GM19035 (cell line): ENCODE data around the gene EYS.

Experiments used
- ATAC-seq: cut with Tn5 transposase; IDR thresholded peaks from one replicate; pipeline ENCODE4 v1.9.1; 2021; ENCODE audit not compliant: unreplicated experiment

Gene EYS

DNA sequence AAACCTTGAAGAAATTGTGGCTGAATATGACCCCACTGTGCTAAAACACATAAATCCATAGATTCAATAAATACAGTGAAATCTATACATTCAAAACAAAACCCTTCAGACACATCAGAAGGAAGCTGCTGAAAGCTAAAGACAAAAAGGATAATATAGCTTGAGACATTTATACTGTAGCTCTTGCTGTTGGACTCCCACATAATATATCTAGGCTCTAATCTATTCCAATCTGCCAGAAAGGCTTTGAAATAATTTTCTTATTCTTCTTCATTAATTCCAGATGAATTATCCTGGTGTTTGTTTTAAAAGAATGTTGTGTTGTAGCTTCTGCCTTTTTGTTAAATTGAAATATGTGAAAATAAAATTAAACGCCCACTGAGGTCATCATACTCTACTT, 454.0 kb downstream of the EYS start:
- no peak for ATAC-seq

DNA sequence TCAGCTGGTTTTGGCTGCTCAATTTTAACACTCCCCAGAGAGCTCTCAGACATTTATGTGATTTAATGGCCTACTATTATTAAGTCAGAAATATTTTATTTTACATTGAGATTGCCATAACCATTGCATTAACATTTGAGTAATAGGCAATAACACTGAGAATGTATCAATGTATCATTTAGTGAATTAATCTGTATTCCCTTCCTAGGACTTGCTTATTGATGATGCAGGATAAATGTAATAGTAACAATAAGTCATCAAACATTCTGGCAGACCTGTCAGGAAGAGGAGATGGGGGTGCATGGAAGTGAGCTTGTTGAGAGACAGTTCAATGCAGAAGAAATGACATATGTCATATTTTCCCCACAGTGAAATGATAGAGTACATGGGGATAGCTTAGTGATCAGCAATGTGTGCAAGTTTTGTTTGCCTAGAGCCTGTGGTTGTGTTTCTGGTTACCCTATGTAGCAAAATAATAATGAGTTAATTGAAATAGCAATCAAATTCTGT, 458.9 kb downstream of the EYS start:
- no peak for ATAC-seq

DNA sequence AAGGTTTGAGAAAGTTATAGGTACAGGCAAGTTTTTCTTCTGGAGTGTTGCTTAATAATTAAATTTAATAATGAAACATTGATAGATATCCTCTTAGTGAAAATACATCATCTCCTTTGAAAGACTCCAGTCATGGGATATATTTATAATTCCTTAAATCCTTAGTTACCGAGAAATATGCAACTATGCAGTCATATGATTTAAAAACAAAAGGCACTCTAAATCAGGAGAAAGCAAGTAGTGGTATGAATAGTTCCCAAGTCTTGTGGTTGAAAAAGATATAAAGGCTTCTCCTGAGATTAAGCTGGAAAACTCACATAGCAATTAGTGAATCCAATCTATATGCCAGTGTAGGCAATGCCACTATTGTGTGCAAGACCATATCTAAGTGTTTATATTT, 475.4 kb downstream of the EYS start:
- ATAC-seq: no peak

DNA sequence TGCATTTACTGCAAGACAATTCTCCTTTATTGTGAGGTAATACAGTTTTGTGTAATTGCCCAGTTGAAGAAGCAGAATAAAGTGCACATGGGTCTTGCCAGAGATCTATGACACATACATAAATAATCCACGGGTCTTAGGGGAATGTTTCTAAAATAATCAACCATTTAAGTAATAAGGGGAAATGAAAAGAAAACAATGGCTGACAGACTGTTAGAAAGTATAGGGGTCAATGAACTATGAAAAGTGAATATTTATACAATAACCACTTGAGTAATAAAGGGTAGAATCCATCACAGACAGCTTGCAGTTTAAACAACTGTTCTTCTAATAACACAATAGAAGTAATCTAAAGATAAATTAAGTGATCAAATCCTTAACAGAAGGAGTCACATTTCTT, 477.2 kb downstream of the EYS start:
- no peak for ATAC-seq

DNA sequence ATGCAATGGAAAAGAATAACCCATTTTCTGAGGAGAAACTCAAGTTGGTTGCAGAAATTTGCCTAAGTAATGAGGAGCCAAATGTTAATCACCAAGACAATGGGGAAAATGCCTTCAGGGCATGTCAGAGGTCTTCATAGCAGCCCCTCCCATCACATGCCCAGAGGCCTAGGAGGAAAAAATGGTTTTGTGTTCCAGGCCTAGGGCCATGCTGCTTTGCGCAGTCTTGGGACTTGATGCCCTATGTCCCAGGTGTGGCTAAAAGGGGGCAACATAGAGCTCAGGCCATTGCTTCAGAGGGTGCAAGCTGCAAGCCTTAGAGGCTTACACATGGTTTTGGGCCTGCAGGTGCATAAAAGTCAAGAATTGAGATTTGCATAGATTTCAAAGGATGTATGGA, 485.9 kb downstream of the EYS start:
- no peak for ATAC-seq

DNA sequence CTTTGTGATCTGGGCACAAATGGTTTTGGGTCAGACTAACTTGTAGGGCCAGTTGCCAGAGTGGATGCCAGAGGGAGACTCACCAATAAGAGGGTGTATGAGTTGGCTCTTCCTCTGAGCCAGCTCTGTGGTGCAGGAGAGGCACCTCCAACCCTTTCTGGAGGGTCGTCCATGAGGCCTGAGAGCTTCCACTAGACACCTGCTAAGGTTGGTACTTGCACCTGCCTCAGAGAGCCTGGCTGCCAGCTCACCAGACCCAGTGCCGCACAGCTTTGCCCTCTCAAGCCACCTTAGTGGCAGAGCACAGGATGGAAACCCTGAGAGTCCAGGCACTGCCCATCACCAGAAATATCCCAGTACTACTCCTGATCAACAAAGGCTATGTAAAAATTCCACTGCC, 504.3 kb downstream of the EYS start:
- no peak for ATAC-seq

DNA sequence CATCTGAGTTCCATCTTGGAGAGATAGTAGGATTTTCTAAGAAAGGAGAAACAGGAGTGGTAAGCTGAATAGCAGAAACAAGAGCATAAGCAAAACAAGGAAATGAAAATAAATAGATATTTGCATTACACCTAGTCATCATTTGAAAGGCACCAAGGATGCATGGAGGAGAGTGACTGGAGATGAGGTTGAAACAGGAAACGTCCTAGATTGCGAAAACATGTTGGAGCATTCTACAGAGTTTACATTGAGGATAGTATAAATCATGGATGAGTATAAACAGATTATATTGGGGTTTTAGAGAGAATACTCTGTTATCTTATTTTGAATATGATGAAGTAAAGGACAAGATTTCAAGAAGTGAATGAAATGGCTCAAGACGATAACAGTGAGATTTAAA, 507.3 kb downstream of the EYS start:
- ATAC-seq: no peak

DNA sequence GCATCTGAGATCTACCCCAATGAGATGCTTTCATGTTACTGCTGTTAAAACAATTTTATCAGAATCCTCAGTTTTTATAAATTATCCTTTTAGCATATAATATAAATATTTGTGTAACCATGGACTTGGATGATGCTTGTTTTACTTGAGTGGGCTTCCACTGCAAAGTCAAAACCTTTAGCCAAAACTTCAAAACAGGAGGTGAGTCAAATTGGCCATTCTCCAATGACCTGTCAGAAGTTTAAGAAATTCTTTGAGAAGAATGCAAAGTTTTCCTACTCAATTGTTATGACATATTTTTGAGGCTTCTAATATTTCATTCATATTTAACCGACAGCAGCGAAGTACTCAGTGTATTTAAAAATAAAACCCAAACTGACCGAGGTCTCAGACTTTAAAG, 507.9 kb downstream of the EYS start:
- ATAC-seq: no peak

DNA sequence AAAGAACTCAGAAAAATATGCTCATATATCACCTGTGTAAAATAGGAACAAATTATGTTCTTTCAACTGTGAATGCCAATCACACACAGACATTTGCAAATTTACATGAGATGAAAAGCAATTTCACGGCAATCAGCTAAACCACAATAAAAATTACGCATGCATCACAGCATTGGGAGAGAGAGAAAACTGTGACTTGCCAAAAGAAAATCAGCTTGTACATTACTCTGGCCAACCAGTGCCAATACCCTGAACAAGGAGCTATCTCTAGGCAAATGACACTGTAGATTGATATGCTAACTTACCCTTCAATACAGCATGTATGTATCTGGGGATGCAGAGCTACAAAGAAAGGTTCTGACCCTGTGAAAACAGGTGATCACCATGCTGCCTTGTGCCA, 515.6 kb downstream of the EYS start:
- ATAC-seq: no peak

DNA sequence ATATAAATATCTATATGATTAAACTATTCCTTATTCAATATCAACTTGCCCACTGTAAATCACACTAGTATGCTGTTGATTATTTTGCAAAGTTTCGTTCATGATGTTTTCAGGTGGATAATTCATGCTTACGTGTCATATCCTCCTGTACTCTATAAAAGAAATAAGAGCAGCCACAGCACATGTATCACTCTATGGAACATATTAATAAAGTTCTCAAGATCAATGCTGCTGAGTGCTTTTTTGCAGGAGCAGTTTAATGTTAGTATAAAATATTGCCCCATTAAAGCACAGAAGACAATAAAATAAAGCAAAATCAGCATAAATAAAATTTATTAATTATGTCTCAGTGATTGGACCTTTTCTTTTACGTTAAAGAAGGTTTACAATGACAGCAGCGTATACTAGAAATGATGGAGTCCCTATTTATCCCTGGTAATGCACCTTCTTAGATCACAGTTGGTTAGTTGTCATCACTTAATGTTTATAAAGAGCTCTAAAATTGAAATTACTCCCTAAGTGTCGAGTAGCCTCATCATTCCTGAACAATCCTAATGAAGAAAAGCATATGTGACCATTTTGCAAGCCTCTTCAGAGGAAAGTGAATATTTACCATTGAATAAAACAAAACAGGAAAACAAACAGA, 517.7 kb downstream of the EYS start:
- ATAC-seq: no peak

DNA sequence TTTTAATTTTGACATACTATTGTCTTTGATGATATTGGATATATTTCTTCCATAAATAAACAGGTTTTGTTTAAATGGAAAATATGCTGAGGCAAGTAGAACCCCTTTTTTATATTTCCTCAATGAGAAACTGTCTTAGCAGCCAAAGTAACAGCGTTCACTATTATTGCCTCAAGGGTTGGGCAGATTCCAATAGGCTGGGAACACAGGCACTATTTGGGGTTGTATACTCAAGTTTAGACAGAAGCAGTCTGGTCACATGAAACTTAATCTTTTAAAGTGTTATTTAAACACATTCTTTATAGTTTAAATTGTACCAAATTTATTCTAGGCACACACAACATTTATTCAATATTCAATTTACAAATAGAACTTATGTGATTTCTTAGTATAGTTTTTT, 520.2 kb downstream of the EYS start:
- ATAC-seq: no peak

DNA sequence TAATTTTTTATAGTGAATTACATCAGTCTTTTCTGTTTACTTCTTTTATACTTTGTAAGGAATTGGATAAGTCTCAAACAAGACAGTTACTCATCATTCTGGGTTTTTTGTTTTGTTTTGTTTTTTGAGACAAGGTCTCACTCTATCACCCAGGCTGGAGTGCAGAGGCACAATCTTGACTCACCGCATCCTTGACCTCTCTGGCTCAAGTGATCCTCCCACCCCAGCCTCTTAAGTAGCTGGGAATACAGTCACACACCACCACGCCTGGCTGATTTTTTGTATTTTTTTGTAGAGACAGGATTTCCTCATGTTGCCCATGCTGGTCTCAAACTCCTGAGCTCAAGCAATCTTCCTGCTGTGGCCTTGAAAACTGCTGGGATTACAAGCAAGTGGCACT, 524.3 kb downstream of the EYS start:
- no peak for ATAC-seq

DNA sequence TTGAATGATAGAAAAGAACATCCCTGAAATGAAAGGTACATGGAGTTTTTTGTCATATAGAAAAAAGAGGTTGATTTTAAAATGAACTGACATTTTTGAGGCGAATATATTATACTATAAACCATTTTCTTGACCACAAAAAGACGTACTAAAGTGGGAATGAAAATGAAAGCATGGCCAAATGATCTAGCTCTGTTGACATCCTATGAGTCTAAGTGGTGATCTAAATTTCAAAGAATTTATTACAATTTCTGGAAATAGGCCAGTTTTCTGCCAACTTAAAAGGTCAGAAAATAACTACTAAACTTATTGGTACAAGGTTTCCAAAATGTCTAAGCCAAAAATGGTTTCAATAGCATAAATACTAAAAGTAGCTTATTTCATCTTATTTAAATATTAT, 536.8 kb downstream of the EYS start:
- no peak for ATAC-seq

DNA sequence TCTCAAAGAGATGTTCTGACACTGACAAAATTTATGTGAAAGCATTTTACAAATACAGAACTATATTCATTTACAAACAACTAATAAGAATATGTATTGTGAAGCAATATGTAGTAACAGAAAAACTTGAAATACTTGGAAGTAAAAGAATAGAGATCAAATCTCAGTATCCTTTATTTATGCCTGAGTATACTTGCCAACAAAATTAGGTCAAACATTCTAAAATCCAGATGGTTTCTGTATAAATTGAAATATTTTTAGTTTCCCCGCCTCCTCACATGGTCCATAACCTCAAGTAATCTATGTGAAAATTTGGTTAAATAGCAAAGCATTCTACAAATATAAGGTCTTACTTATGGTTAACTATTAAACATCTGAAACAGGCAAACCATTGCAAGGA, 545.4 kb downstream of the EYS start:
- no peak for ATAC-seq

DNA sequence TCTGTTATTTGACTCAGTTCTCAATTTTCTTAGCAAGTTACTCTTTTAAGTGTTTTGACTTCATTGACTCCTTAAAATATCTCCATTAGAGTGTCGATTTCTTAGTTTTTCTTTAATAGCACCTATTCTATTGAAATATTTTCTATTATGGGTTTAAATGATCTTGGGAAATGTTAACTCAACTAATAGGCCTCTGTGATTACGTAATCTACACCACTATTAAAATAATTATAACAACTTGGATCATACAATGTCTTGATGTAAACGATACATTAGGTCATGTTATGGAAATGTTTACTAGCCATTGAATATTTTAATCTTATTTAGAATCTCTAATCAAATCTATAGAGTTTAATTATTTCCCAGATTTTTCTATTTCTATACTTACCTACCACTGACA, 550.0 kb downstream of the EYS start:
- ATAC-seq: no peak

DNA sequence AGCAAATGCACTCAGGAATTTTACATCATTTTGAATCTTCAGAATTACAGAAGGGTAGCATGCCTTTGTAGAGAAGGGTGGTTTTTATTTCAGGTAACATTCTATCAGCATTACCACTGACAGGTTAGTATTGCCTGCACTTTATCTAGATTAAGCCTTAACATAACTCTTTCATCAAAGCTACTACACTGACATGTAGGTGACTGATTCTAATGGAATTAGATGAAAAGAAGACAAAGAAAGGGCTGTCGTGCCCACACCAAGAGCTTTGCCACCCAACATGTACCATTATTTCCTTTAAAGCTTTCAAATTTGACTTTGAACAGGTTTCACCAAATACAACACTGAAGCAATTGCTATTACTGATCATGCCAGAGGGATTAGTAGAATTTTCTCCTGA, 551.9 kb downstream of the EYS start:
- no peak for ATAC-seq

DNA sequence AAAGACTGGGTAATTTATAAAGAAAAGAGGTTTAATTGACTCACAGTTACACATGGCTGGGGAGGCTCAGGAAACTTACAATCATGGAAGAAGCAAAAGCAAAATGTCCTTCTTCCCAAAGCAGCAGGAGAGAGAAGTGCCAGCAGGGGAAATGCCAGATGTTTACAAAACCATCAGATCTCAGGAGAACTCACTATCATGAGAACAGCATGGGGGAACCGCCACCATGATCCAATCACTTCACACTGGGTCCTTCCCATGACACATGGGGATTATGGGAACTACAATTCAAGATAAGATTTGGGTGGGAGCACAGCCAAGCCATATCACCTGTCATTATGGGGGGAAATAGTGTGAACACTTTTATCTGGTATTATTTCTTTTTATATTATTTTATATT, 557.2 kb downstream of the EYS start:
- no peak for ATAC-seq

DNA sequence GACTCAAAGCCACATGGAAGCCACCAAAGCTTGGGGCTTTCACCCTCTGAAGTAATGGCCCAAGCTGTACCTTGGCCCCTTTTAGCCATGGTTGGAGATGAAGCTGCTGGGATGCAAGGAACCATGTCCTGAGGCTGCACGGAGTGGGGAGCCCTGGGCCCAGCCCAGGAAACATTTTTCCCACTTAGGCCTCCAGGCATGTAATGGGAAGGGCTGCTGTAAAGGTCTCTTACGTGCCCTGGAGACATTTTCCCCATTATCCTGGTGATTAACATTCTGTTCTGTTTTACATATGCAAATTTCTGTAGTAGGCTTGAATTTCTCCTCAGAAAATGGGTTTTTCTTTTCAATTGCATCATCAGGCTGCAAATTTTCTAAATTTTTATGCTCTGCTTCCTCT, 558.2 kb downstream of the EYS start:
- ATAC-seq: no peak

DNA sequence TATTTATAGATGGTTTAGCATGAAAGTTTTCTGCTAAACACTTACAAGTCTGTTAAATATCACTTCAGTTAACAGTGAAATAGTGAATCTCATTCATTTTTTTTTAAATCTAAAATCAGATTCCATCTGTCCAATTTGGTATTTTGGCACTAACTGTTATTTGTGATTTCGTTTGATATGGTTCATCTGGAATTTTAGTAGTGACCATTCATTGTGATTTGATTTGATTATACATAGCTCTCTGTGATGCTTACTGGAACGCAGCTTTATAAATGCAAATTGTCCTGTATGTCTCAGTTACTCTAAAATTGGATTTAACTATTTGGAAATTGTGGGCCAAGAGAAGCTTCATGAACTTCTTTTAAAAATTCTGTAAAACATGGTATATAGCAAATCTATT, 571.5 kb downstream of the EYS start:
- ATAC-seq: no peak

DNA sequence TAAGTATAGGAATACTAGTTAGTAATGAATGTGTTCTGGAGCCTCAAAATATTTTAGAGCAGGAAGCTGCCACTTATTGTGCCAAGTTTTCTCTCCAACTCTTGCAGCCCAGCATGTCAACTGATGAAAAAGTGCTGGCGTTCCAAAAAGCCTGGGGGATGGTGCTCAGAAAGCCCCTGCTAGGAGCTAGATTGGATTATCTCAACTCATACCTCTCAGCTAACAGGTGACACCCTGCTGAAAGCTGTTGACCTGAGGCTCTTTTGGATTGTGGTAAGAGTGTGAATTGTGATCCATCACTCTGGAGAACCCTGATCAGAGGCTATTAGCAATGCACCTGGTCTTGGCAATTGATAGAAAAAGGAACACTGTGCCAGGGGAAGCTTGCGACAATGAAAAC, 580.4 kb downstream of the EYS start:
- no peak for ATAC-seq

DNA sequence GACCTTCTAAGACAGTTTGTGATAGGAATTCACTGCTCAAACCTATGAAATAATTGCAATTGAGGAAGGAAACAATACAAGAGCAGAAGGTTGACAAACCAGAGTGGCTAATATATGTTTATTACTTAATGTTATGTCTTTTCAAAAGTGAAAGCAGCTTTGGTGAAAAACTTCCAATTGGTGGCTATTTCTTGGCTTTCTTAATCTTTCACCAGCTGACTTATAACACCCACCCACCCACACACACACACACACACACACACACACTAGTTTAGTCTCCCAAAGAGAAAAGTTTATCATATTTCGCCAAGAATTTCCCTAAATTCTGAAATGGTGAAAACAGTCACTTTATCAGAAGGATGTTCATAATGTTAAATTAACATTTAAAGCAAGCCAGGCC, 583.5 kb downstream of the EYS start:
- ATAC-seq: no peak

DNA sequence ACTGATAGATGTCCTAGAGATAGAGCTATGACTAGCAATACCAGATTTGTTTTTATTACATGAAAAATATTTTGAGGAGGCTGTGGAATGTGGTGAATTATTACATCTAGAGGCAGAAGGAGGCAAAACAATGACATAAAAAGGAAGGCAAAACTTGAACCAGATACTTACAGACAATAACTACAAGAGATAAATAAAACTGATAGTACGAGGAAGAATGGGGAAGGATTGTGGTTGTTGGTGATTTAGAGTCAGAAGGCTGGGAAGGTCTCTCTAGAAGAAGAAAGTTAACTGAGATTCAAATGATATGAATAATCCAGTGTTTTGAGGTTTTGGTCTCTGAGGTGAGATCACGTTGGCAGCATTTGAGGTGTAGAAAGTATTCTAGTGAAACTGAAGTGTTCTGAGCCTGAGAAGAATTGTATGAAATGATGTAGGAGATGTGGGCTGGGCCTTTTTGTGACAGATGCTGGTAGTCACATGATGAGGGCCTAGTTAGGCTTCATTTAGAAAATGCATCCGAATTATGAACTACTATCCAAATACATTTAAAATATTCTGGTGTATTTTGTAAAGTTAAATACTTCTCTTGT, 589.1 kb downstream of the EYS start:
- no peak for ATAC-seq

DNA sequence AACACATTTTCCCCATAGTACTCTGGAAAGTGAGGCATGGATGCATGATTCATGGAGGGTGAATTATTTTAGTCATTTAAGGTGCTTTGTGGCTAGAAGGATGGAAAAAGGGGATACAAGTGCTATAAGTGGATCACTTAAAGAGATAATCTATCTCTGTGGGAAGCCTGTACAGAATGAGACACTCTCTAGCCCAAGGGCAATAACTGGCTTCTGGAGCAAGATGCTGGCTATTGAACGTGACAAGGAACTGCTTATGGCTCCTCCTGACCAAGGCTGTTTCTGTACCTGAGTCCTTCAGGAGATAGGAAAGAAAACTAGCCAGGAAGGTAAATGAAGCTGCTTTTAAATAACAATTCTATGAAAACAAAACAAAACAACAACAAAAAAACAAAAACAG, 590.7 kb downstream of the EYS start:
- ATAC-seq: no peak
